Stimulated activated CD8-positive, alpha-beta memory T cell treated with anti-CD3 and anti-CD28 coated beads, Interleukin-12 subunit alpha, Interleukin-12 subunit beta, amount 100 ng/mL, for 24 hours (primary cell): ENCODE data around the gene RBM23.
"Not testable (repeated sequence)": the region's sequence is repeated elsewhere in the genome, so short reads cannot be mapped to it uniquely, and the experiment has no call there.

ENCODE experiments used
- DNase-seq: peaks from one replicate; pipeline ENCODE4 v3.0.0-alpha.2; 2020; ENCODE audit errors: extremely low read depth

Gene RBM23

GRCh38 chr14:22919601-22919921, 612 bp upstream of the RBM23 start:
- no peak for DNase-seq

DNA sequence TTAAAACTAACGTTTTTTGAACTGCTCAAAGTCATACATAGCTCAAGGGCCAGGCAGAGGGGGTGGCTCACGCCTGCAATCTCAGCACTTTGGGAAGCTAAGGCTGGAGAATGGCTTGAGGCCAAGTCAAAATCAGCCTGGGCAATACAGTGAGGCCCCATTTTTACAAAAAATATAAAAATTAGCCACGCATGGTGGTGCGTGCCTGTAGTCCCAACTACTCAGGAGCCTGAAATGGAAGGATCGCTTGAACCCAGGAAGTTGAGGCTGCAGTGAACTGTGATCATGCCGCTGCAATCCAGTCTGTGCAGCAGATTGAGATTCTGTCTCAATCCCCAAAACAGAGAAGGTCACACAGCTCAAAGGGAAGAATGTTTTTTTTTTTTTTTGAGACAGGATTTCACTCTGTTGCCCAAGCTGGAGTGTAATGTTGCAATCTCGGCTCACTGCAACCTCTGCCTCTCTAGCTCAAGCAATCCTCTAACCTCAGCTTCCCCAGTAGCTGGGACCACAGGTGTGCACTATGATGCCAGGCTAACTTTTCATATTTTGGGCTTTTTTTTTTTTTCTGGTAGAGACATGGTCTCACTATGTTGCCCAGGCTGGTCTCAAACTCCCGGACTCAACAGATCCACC, 2.9 kb downstream of the RBM23 start:
- DNase-seq = no peak

GRCh38 chr14:22914836-22915235, 4.1 kb downstream of the RBM23 start:
- DNase-seq = not testable (repeated sequence)

- DNase-seq = no peak
These were observed 8.0 kb downstream of the RBM23 start for GRCh38 chr14:22910916-22911315.

- no peak for DNase-seq
These were observed 10.3 kb downstream of the RBM23 start for GRCh38 chr14:22908601-22909000.

DNA sequence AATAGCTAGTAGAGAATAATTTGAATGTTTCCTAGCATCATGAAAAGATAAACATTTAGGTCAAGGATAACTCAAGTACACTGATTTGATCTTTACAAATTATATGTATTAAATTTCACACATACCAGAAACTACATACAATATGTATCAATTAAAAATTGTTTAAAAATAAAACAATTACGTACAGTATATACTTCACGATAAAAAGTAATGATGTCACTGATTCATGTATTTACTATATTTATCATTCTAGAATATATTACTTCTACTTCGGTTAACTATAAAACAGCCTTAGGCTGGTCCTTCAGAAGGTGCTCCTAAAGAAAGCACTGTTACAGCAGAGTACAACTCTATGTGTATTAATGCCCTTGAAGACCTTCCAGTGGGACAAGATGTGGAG, 11.5 kb downstream of the RBM23 start:
- DNase-seq = no peak

GRCh38 chr14:22906073-22906472, 12.9 kb downstream of the RBM23 start:
- DNase-seq = no peak

DNA sequence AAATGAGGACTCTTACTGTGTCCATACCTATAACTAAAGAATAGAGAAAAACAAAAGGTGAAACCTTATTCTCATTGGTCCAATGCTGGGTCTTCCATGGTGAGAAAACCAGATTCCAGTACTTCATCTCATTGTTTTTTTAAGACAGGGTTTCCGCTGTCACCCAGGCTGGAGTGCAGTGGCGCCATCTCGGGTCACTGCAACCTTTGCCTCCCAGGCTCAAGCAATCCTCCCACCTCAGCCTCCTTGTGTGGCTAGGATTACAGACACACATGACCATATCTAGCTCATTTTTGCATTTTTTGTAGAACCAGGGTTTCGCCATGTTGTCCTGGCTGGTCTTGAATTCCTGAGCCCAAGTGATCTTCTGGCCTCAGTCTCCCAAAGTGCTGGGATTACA, 13.3 kb downstream of the RBM23 start:
- no peak for DNase-seq

DNA sequence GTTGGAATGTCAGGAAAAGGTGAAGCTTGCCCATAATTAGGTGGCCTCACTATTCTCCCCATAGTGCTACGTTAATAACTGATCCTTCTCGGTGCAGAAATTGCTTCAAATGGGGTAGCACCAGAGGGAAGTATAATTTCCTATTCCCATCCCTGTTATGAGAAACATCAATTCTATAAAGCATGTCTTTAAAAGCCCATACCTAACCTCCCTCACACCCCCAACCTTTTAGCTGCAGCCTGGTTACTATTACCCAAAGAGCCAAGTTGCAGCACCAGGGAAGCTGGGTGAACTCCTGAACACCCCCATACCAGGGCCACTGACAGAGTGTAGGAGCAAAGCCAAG, 15.2 kb downstream of the RBM23 start:
- no peak for DNase-seq

DNA sequence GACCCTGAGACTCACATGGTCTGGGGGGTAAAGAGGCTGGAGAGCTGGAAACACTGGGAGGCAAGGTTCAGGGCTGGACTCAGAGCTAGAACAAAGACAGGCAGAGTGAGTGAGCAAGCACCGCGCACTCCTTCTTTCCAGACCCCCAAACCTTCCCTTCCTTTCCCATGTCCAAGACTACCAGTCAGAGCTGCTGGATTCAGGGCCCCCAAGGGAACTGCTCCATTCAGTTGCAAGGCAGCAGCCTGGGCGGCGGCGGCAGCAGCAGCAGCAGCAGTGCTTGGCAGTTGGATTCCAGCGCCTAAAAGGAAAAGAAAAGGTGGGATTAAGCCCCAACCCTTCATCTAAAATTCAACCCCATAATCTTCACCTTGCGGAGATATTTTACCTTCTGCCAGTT, 17.1 kb downstream of the RBM23 start:
- DNase-seq = no peak

- no peak for DNase-seq
These were observed 18.7 kb downstream of the RBM23 start for GRCh38 chr14:22900081-22900799.

DNA sequence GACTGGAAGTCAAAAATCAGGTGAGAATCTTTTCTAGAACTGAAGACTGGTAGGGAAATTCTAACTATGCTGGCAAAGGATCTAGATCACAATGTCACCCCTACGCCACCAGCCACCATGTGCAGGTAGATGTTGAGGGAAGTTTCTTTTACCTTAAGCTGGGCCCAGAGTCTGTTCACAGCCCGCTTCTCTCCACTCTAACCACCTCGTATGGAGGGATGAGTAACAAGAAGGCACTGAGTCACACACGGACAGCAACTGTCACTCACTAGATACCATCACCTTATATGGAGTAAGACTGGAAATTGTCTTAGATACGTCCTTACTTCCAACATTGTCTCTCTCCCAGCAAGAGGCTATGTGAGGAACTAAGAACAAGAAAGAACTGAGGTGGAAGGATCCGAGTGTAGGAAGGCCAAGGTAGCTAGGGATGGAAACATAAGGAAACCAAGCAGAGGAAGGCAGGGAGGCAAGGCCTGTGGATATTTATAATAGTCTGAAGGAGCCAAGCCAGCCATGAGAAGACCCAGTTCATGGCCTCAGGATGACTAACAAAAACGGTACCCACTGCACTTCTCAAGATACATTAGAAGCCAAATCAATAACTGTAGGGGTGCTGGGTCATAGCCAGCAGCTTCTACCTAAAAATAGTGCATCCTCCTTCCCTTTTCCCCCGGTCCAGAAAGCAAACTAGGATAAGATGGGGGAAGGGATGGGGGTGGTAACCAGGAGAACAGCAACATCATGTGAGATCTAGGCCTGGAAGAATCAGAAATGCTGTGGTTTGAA, 20.5 kb downstream of the RBM23 start:
- DNase-seq = no peak

GRCh38 chr14:22897357-22897756, 21.6 kb downstream of the RBM23 start:
- DNase-seq = no peak

GRCh38 chr14:22896760-22897159, 22.2 kb downstream of the RBM23 start:
- no peak for DNase-seq

- DNase-seq = no peak
These were observed 22.6 kb downstream of the RBM23 start for GRCh38 chr14:22896356-22896755.

- no peak for DNase-seq
These were observed 23.5 kb downstream of the RBM23 start for GRCh38 chr14:22895402-22895801.

DNA sequence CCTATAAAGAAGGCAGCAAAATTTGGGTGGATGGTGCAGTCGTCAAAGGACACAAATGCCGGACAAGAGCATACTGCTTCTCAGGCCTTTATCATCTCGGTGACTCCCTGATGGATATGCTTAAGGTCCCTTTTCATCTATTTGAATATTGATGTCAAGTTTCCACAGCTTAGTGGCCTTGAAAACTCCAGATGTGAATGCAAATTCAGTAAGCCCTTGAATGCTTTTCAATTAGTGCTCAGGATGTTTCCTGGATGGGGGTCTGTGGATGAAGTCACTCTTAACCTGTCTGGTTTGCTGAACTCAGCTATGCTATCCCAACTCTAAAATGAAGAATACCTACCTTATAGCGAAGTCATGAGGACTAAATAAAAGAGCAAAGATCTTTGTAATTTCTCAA, 25.2 kb downstream of the RBM23 start:
- no peak for DNase-seq

GRCh38 chr14:22892488-22892887, 26.5 kb downstream of the RBM23 start:
- DNase-seq = no peak

DNA sequence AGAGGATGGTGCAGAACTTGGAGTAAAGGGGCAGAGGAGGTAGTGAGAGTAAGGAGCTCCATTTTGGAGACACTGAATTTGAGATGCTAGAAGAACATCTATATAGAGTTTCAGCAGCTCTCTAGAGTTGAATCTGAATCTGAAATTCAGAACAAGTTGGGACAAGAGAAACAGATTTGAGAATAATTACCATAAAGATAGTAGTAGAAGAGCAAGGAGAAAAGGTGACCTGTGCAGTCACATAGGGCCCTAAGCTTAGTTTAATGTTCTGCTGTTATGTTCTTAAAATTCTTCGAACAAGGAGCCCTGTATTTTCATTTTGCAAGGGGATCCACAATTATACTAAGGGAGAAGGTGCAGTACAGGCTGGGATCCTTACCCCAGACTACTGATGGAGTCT, 28.5 kb downstream of the RBM23 start:
- no peak for DNase-seq

GRCh38 chr14:22888662-22889061, 30.3 kb downstream of the RBM23 start:
- DNase-seq = no peak

DNA sequence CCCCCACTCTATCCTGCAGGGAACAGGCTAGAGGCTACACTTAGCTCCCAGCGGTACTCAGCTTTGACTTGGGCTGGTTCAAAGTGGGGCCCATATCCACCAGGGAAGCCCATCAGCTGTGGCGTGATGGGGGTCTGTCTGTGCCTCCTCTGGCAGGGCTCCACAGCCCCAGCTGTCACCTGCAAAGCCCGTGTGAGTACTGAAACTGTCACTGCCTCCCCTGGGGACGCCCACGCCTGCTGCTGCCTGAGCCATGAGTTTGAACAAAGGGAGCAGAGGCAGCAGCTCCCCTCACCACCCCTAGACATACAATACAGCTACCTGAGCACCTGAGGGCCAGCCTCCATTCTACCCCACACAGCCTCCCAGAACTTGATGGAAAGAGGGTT, 31.0 kb downstream of the RBM23 start:
- no peak for DNase-seq

DNA sequence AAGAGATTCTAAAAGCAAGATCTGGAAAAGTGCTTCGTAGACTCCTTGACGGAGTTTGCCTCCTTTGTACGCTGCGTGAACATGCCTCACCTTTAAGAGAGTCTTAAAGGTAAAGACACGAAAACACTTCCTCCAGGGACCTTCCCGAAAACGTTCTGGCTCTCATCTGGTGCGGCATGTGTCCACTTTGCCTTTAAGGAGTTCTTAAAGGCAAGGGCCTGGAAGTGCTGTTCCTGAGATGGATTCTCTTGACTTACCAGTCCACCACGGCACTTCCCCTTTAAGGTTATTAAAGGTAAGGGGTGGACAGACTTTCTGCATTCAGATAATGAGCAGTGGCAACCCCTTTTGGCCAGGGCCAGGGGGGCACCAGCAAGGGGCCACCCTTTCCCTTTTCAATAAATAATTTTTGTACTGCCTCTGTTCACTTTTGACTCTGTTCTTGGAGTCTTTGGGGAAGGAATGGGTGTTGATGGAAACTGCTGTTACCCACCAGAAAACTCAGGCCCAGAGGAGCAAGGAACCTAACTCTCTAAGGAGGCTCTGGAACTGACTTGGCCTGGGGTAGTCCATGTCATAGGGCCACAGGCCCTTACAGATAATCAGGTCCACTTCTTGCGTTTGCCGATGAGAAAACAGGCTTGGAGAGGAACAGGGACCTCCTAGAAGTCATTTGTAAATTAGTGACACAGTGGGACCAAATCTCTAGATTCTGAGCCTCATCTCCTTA, 31.5 kb downstream of the RBM23 start:
- no peak for DNase-seq
